HepG2 (cell line): ENCODE results near the gene SECTM1. TPM values are rescaled to one million over a fixed set of nuclear protein-coding genes. Genes with fewer than 3 reads are reported as not detected.
A peak's percentile ranks its signal among the peaks of the same experiment; 100 is the strongest.

Experiments used
- ATAC-seq: fragments of 200-7000 bp; cut with Tn5 transposase; 3 replicates; pipeline ENCODE4 v1.9.1; 2020; ENCODE audit warnings: mild to moderate bottlenecking, moderate library complexity
- BruUV-seq: library from RNA; stranded (reverse); fragments of 400-500 nt; replicated peaks from 2 replicates; lab custom pipeline; 2021; lab: Mats Ljungman, UMichigan
- CTCF ChIA-PET: fragments of 300-600 bp; formaldehyde crosslinking; extraction: SDS; loops from one replicate; lab custom pipeline; 2021; ENCODE audit warnings: low total read pairs, inconsistent platforms, low intra/inter-chr PET ratio; lab: Yijun Ruan, JAX
- POLR2A ChIA-PET: fragments of 350-600 bp; sonication (Branson Sonifier 250); formaldehyde crosslinking; loops from one replicate; lab custom pipeline; 2020; ENCODE audit warnings: antibody characterized with exemption, inconsistent platforms; lab: Yijun Ruan, JAX
- DNase-seq: peaks from one replicate; pipeline ENCODE4 v3.0.0-alpha.2; 2015; ENCODE audit warnings: low spot score
- FAIRE-seq: peaks from 3 replicates; lab custom pipeline; 2011; peaks lifted over from hg19 to GRCh38; lab: Jason Lieb, UNC
- H2AFZ ChIP-seq: one replicate; pipeline ENCODE4 v1.6.1; 2011; ENCODE audit warnings: low read length, inconsistent platforms
- H3K27ac ChIP-seq: fragments of 300-600 bp; 3 replicates; pipeline ENCODE4 v1.8.0; 2011; ENCODE audit warnings: mixed run types, mild to moderate bottlenecking, mixed read lengths, low read length, inconsistent platforms; ENCODE audit not compliant: insufficient read depth; ENCODE audit errors: extremely low read length
- H3K27me3 ChIP-seq, 2 experiments: fragments of 200-600 bp in 1 of 2; 2 replicates in 1 of 2; 3 replicates in 1 of 2; pipeline versions ENCODE4 v1.6.0 to v1.8.0; 2011; ENCODE audit warnings: low read length in 2 of 2, mild to moderate bottlenecking in 2 of 2, moderate library complexity in 2 of 2, inconsistent platforms in 1 of 2; ENCODE audit not compliant: insufficient read depth in 2 of 2, control insufficient read depth in 1 of 2
- H3K36me3 ChIP-seq, 2 experiments: fragments of 200-600 bp in 1 of 2; replicated peaks in 1 of 2; 2 replicates in 1 of 2; 3 replicates in 1 of 2; pipeline versions ENCODE4 v1.5.1 to v1.8.0; 2011; ENCODE audit warnings: low read length in 2 of 2, inconsistent platforms in 1 of 2; ENCODE audit not compliant: insufficient read depth in 2 of 2, control insufficient read depth in 1 of 2
- H3K4me1 ChIP-seq: 2 replicates; pipeline ENCODE4 v1.5.1; 2012; ENCODE audit warnings: low read length, inconsistent platforms; ENCODE audit not compliant: insufficient read depth
- H3K4me2 ChIP-seq: 2 replicates; pipeline ENCODE4 v1.6.0; 2011; ENCODE audit warnings: low read depth, low read length, inconsistent platforms
- H3K4me3 ChIP-seq, 3 experiments: fragments of 200-600 bp in 1 of 3; sonication (generic), shearing (Covaris generic) in 1 of 3; replicated peaks in 1 of 3; 2 replicates each; pipeline ENCODE4 v1.5.1; 2011 to 2016; ENCODE audit warnings: low read length in 3 of 3, inconsistent platforms in 2 of 3, low read depth in 2 of 3, mild to moderate bottlenecking in 2 of 3, control low read depth in 1 of 3, mixed read lengths in 1 of 3; ENCODE audit not compliant: insufficient read depth in 1 of 3
- H3K79me2 ChIP-seq: one replicate; pipeline ENCODE4 v1.6.1; 2011; ENCODE audit warnings: low read length, inconsistent platforms; ENCODE audit not compliant: insufficient read depth
- H3K9ac ChIP-seq: 2 replicates; pipeline ENCODE4 v1.6.0; 2011; ENCODE audit warnings: mild to moderate bottlenecking, low read depth, low read length, inconsistent platforms; ENCODE audit not compliant: insufficient read depth
- H3K9me3 ChIP-seq: 2 replicates; pipeline ENCODE4 v1.5.1; 2012; ENCODE audit warnings: mild to moderate bottlenecking, low read length
- H4K20me1 ChIP-seq: 2 replicates; pipeline ENCODE4 v1.6.0; 2011; ENCODE audit warnings: inconsistent platforms, mild to moderate bottlenecking, low read length, moderate library complexity; ENCODE audit not compliant: insufficient read depth
- CREM ChIP-seq, 2 experiments: sonication (generic) in 1 of 2; formaldehyde crosslinking in 1 of 2; IDR thresholded peaks; 2 replicates each; pipeline versions ENCODE4 v1.4.0 to v1.6.1; 2016 to 2020; ENCODE audit warnings: antibody characterized with exemption in 1 of 2, mild to moderate bottlenecking in 1 of 2, missing genetic modification reagents in 1 of 2
- DNMT3B ChIP-seq: conservative IDR thresholded peaks from 2 replicates; pipeline ENCODE4 v1.6.1; 2016; ENCODE audit warnings: missing biosample characterization, control low read depth
- GFI1 ChIP-seq: sonication (generic); formaldehyde crosslinking; IDR thresholded peaks from 2 replicates; pipeline ENCODE4 v1.5.0; 2020; ENCODE audit warnings: missing genetic modification reagents, mild to moderate bottlenecking, borderline replicate concordance
- HNRNPL ChIP-seq: fragments of 200-400 bp; formaldehyde crosslinking; IDR thresholded peaks from 2 replicates; pipeline ENCODE4 v1.6.1; 2017; ENCODE audit warnings: mild to moderate bottlenecking, low read depth, low read length
- HOXA9 ChIP-seq: sonication (generic); formaldehyde crosslinking; IDR thresholded peaks from 2 replicates; pipeline ENCODE4 v1.8.1; 2022; ENCODE audit warnings: missing genetic modification reagents, mild to moderate bottlenecking, moderate library complexity, borderline replicate concordance
- MTA1 ChIP-seq: sonication (generic); formaldehyde crosslinking; IDR thresholded peaks from 2 replicates; pipeline ENCODE4 v1.4.0; 2020; ENCODE audit warnings: missing genetic modification reagents, mild to moderate bottlenecking, borderline replicate concordance
- NR2F6 ChIP-seq, 2 experiments: IDR thresholded peaks; 2 replicates each; pipeline ENCODE4 v1.6.1; 2016; ENCODE audit warnings: antibody characterized with exemption in 1 of 2, mild to moderate bottlenecking in 1 of 2
- POLR2G ChIP-seq: fragments of 200-400 bp; formaldehyde crosslinking; IDR thresholded peaks from 2 replicates; pipeline ENCODE4 v1.6.1; 2018; ENCODE audit warnings: mild to moderate bottlenecking, low read depth, low read length, moderate library complexity
- RXRB ChIP-seq: IDR thresholded peaks from 2 replicates; pipeline ENCODE4 v1.6.1; 2016; ENCODE audit warnings: borderline replicate concordance, missing genetic modification reagents, missing compliant biosample characterization
- SALL1 ChIP-seq: sonication (generic); formaldehyde crosslinking; IDR thresholded peaks from 2 replicates; pipeline ENCODE4 v1.8.0; 2022; ENCODE audit warnings: mild to moderate bottlenecking, missing genetic modification reagents
- SNAPC2 ChIP-seq: sonication (generic); formaldehyde crosslinking; IDR thresholded peaks from 2 replicates; pipeline ENCODE4 v1.8.1; 2022; ENCODE audit warnings: mild to moderate bottlenecking, missing genetic modification reagents
- TBX2 ChIP-seq: sonication (generic); formaldehyde crosslinking; IDR thresholded peaks from 2 replicates; pipeline ENCODE4 v1.5.0; 2020; ENCODE audit warnings: missing genetic modification reagents, mild to moderate bottlenecking, borderline replicate concordance
- ZNF354B ChIP-seq: sonication (generic); formaldehyde crosslinking; IDR thresholded peaks from 2 replicates; pipeline ENCODE4 v1.8.0; 2022; ENCODE audit warnings: mild to moderate bottlenecking, missing genetic modification reagents
- ZNF556 ChIP-seq: sonication (generic); formaldehyde crosslinking; IDR thresholded peaks from 2 replicates; pipeline ENCODE4 v1.4.0; 2020; ENCODE audit warnings: mild to moderate bottlenecking, missing genetic modification reagents, borderline replicate concordance
- ZNF883 ChIP-seq: sonication (generic); formaldehyde crosslinking; IDR thresholded peaks from 2 replicates; pipeline ENCODE4 v1.5.1; 2020; ENCODE audit warnings: mild to moderate bottlenecking, missing genetic modification reagents; ENCODE audit errors: not compliant biosample characterization
- WGBS: methylation state at CpG from one replicate; pipeline ENCODE4 v1.1.6; 2017; ENCODE audit warnings: low lambda C conversion rate; 5-methylcytosine and 5-hydroxymethylcytosine counted together
- in situ Hi-C: cut with HindIII; loops from 2 replicates; pipeline ENCODE4 v1.10.0; 2017; ENCODE audit warnings: low pct_unique_long_range_greater_than_20kb; ENCODE audit not compliant: extremely low pct_ligation_motif_present
- intact Hi-C: fragments of 100-400 bp; cut with micrococcal nuclease; formaldehyde crosslinking; loops from one replicate; pipeline ENCODE4 v1.10.0; 2022; ENCODE audit not compliant: unreplicated experiment
- polyA plus RNA-seq, 8 experiments: library from polyadenylated mRNA; depleted of rRNA in 3 of 8; stranded (reverse) in 7 of 8; unstranded in 1 of 8; fragments of >200 nt; fragmentation: Illumina TruSeq in 4 of 8; extraction: Trizol in 4 of 8; gene quantifications; 2 replicates each; pipeline versions ENCODE4 v1.2.1 to v1.2.3, GENCODE V29; 2011 to 2016; ENCODE audit warnings: low read depth in 4 of 8, missing spikeins in 1 of 8, mixed read lengths in 1 of 8; ENCODE audit not compliant: insufficient read depth in 1 of 8
- total RNA-seq, 5 experiments: library from RNA; depleted of rRNA; stranded (reverse); fragments of >200 nt; fragmentation: Illumina TruSeq; extraction: Trizol; gene quantifications; 2 replicates each; pipeline ENCODE4 v1.2.3, GENCODE V29; 2016; ENCODE audit warnings: low read depth in 1 of 5
- TF ChIP-seq, protein P1 (sequence below): sonication (generic); formaldehyde crosslinking; IDR thresholded peaks from 2 replicates; pipeline ENCODE4 v1.5.0; 2020; ENCODE audit warnings: mild to moderate bottlenecking, missing genetic modification reagents, moderate library complexity
- TF ChIP-seq, protein P2 (sequence below): sonication (generic); formaldehyde crosslinking; IDR thresholded peaks from 2 replicates; pipeline ENCODE4 v1.5.1; 2020; ENCODE audit warnings: mild to moderate bottlenecking, moderate library complexity, missing genetic modification reagents

SECTM1 gene
- total and polyA plus RNA-seq, 2 of the 13 experiments (the other 11 are each of a cell fraction or from before 2014, with no cell fraction given): 3.5 to 5.3 TPM

DNA sequence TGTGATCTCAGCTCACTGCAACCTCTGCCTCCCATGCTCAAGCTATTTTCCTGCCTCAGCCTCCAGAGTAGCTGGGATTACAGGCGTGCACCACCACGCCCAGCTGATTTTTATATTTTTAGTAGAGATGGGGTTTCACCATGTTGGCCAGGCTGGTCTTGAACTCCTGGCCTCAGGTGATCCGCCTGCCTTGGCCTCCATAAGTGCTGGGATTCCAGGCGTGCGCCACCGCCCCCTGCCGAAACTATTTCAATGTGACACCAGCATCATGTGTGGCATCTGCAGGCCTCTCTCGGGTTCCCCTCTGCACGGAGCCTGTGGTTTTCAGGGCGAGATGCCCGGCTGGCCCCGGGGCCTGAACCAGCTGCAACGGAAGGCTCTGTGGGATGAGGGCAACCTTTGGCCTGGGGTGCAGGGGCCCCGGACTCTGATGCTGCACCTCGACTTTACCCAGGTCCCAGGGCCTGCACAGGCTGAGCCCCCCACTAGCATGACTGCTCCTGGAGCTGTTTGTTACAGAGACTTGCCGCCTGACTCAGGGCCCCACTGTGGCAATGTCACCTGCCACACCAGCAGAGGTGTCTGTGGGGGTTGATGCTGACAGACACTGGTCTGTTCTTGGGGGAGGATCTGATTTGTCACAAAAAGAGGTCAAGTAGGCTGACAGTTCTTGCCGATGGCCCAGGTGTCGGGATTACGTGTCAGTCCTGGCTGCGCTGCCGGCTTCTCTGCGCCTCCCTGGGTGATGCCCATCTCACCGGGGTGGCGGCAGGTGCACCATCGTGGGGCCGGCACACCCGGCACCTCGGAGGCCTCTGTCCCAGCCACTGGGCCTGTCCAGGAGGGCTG, 16.8 kb upstream of the SECTM1 start (continued):
- TF ChIP-seq HOXA9 (no peak), TBX2 (0 out of 2 replicates have a peak, but pooled peaks have one; percentile 32), HNRNPL (0 out of 2 replicates have a peak, but pooled peaks have one; percentile 16)
- TF ChIP-seq, protein P1, sequence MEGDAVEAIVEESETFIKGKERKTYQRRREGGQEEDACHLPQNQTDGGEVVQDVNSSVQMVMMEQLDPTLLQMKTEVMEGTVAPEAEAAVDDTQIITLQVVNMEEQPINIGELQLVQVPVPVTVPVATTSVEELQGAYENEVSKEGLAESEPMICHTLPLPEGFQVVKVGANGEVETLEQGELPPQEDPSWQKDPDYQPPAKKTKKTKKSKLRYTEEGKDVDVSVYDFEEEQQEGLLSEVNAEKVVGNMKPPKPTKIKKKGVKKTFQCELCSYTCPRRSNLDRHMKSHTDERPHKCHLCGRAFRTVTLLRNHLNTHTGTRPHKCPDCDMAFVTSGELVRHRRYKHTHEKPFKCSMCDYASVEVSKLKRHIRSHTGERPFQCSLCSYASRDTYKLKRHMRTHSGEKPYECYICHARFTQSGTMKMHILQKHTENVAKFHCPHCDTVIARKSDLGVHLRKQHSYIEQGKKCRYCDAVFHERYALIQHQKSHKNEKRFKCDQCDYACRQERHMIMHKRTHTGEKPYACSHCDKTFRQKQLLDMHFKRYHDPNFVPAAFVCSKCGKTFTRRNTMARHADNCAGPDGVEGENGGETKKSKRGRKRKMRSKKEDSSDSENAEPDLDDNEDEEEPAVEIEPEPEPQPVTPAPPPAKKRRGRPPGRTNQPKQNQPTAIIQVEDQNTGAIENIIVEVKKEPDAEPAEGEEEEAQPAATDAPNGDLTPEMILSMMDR (CRISPR knock-in tag): peak; percentile 56

DNA sequence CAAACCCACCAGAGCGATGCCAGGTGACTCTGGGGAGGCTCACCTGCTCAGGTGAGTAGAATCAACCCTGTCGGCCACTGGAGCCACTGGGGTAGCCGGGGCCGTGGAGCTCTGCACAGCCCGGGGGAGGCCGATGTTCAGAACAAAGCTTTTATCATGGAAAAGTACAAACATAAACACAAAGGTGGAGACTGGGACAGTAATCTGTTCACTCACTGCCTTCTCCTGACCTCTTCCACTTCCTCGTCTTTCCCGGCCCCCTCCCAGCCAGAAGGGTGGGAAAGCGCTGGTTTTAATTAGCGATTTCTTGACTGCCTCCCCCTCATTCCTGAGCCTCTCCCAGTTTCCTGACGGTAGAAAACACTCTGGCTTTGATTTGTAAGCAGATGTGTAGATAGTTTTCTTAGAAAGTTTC, 15.7 kb upstream of the SECTM1 start:
- Histone ChIP-seq H3K4me1 (peaks cover 94% of the 10 kb centered on the region), H3K27me3 (no peaks in the 10 kb centered on the region), H4K20me1 (no peaks in the 10 kb centered on the region), H3K9me3 (no peaks in the 10 kb centered on the region), H3K9ac (peak overlapping the region; percentile 44), H3K4me2 (peak overlapping the region; percentile 58), H3K79me2 (peaks cover 14% of the 10 kb centered on the region), H3K27ac (peak overlapping the region; percentile 28), H3K36me3 (no peaks in the 10 kb centered on the region), H2AFZ (no peak overlapping the region), H3K4me3 (peak overlapping the region in 1 of 3 experiments; percentile 19; a peak in 2 of 6 replicates)
- 18% methylated on average over 10 of the region's 11 CpGs for WGBS
- FAIRE-seq (peak; percentile 69), ATAC-seq (0 out of 3 replicates have a peak, but pooled peaks have one; percentile 1), DNase-seq (no peak)
- ChIA-PET CTCF (interaction anchor here (1.7 kb wide), 1 partner anchor 205 kb away, joined by 5 read pairs; no protein-coding TSS in a partner anchor), POLR2A (interaction anchor here (0.6 to 2.4 kb wide), 12 partner anchors 10 to 195 kb away, joined by 3 to 11 read pairs (median 4); no protein-coding TSS in a partner anchor)
- intact Hi-C loops (no loop called here), in situ Hi-C loops (no loop called here)
- no TSS peak for BruUV-seq
- 0 out of 2 replicates have a peak, but pooled peaks have one; percentile 23 for TF ChIP-seq CREM (IDR thresholded peaks at IDR 0.05)
- no peak for TF ChIP-seq CREM (CRISPR knock-in tag; IDR thresholded peaks at IDR 0.05)
- TF ChIP-seq NR2F6 (IDR thresholded peaks at IDR 0.05): peak; percentile 34; the same call in 1 of the 2 replicates
- peak; percentile 34; the same call in 1 of the 2 replicates for TF ChIP-seq NR2F6 (CRISPR knock-in tag; IDR thresholded peaks at IDR 0.05)
- 0 out of 2 replicates have a peak, but pooled peaks have one; percentile 60 for TF ChIP-seq ZNF556 (CRISPR knock-in tag)
- TF ChIP-seq ZNF883 (CRISPR knock-in tag): no peak
- peak; percentile 32; the same call in 1 of the 2 replicates for TF ChIP-seq POLR2G
- TF ChIP-seq MTA1 (CRISPR knock-in tag): 0 out of 2 replicates have a peak, but pooled peaks have one; percentile 48
- peak; percentile 60; the same call in 1 of the 2 replicates for TF ChIP-seq GFI1 (CRISPR knock-in tag)
- no peak for TF ChIP-seq ZNF354B
- TF ChIP-seq DNMT3B (CRISPR knock-in tag): no peak
- peak; percentile 45; the same call in 1 of the 2 replicates for TF ChIP-seq RXRB (CRISPR knock-in tag)
- TF ChIP-seq SNAPC2: no peak
- 0 out of 2 replicates have a peak, but pooled peaks have one; percentile 24 for TF ChIP-seq SALL1 (CRISPR knock-in tag)
- TF ChIP-seq, protein P2, sequence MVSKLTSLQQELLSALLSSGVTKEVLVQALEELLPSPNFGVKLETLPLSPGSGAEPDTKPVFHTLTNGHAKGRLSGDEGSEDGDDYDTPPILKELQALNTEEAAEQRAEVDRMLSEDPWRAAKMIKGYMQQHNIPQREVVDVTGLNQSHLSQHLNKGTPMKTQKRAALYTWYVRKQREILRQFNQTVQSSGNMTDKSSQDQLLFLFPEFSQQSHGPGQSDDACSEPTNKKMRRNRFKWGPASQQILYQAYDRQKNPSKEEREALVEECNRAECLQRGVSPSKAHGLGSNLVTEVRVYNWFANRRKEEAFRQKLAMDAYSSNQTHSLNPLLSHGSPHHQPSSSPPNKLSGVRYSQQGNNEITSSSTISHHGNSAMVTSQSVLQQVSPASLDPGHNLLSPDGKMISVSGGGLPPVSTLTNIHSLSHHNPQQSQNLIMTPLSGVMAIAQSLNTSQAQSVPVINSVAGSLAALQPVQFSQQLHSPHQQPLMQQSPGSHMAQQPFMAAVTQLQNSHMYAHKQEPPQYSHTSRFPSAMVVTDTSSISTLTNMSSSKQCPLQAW: 0 out of 2 replicates have a peak, but pooled peaks have one; percentile 22
